Astrocyte (in vitro differentiated cells and primary cell): ENCODE results near the gene ACKR4.

ENCODE experiments used
- CTCF ChIP-seq: IDR thresholded peaks from 2 replicates; pipeline ENCODE4 v1.5.1; 2011; ENCODE audit warnings: low read depth, mild to moderate bottlenecking, inconsistent platforms, low read length, moderate library complexity; ENCODE audit not compliant: insufficient read depth
- EZH2 ChIP-seq: IDR thresholded peaks from 2 replicates; pipeline ENCODE4 v1.6.1; 2012; ENCODE audit warnings: mild to moderate bottlenecking, low read length, inconsistent platforms; ENCODE audit not compliant: insufficient read depth

- no peak for TF ChIP-seq CTCF
- no peak for TF ChIP-seq EZH2
Observed at GRCh38 chr3:132616780-132617179, 19.7 kb downstream of the ACKR4 start.
